Stimulated activated CD8-positive, alpha-beta memory T cell treated with anti-CD3 and anti-CD28 coated beads, Interleukin-12 subunit alpha, Interleukin-12 subunit beta, amount 100 ng/mL, for 1 hour (primary cell): ENCODE results near the gene OR4M1.
"Not testable (repeated sequence)": the region's sequence is repeated elsewhere in the genome, so short reads cannot be mapped to it uniquely, and the experiment has no call there.

Experiments
- DNase-seq: peaks from one replicate; pipeline ENCODE4 v3.0.0-alpha.2; 2020; ENCODE audit warnings: low read depth

The OR4M1 gene, protein sequence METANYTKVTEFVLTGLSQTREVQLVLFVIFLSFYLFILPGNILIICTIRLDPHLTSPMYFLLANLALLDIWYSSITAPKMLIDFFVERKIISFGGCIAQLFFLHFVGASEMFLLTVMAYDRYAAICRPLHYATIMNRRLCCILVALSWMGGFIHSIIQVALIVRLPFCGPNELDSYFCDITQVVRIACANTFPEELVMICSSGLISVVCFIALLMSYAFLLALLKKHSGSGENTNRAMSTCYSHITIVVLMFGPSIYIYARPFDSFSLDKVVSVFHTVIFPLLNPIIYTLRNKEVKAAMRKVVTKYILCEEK

DNA sequence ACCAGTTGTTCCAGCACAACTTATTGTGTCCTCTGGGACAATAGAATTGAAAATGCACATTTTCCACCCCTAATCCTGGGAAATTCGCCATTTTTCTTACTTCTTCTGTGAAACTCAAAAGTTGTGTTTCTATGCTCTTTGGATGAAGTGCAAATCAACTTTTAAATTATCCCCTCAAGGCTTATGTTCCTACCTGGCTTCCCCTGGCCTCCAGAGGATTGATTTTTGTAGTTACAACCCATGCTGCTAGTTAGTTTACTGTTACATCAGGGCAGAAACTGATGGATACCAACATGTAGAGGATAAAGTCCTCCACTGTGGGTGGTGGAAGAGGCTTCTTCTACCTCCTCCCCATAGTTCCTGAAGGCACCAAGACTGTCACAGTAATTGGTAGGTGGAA is at the start of gene OR4M1:
Gene OR4M1 (plus strand): TSS at position 301 of the 400 bp plus-strand sequence. CDS start 6,819 bp downstream, outside the sequence.
- not testable (repeated sequence) for DNase-seq

DNA sequence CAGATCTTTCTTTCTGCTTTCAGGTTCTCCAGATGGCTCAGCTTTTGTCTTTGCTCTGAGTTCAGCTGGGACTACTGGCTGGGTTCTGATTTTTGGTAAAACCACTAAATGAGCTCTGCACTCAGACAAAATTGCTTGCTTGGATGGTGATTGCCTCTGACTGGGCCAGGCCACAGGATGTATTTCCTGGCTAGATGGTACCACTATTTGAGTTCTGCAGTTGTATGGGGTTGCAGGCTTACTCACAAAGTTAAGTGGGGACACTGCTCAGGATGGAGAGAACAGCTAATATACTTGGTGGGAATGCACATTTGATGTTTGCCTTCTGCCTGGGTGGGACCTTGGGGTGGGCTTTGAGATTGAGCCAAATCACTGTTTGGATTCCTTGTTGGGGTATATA is 43.9 kb upstream of the OR4M1 start:
- DNase-seq = no peak

DNA sequence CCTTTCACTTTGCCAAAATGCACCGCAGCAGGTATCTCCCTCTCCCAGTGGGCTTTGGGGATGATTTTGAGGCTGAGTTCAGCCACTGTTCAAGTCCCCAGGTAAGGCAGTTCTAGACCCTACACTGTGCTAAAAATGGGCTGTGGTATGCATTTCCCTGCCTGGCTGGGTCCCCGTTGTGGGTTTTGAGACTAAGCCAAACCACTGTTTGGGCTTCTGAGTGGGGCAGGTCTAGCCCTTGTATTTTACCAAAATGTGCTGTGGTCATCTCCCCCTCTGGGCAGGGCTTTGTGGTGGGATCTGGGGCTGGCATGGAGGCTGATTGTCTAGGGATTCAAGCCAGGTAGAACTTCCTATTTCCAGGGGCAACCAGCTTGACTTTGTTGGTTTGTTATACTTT is 43.5 kb upstream of the OR4M1 start:
- no peak for DNase-seq

DNA sequence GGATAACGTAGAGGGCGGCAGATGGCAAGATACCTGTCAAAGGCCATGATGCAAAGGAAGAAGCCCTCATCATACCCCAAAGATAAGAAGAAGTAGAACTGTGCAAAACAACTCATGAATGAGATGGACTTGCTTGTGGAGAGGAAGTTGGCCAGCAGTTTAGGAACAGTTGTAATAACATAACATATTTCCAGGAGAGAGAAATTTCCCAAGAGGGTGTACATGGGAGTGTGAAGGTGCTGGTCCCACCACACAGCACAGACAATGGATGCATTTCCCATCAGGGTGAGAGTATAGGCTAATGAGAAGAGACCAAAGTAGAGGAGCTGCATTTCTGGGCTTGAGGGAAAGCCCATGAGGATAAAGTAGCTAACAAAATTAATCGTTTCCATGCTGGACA is 39.4 kb upstream of the OR4M1 start:
- DNase-seq = not testable (repeated sequence)

DNA sequence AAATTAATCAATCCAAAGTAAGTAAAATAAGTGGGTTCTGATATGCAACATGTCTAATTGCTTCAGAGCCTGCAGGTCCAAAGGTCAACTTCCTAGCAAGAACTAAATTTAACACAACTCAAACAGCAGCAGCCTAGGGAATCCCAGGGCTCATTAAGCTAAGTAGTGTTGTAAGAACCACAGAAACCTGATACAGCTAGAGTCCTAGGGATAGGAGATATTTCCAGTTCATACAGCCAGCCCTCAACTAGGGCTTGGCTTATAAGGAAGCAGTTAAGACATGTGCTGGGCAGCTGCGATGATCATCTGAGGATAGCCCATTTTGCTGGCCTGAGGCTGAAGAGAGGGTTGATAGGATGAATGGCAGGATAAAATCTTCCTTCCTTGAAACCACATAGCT is 30.0 kb upstream of the OR4M1 start, which contains the start of gene OR4Q3:
Gene OR4Q3 (plus strand): TSS at position 316 of the 400 bp plus-strand sequence.
- no peak for DNase-seq

DNA sequence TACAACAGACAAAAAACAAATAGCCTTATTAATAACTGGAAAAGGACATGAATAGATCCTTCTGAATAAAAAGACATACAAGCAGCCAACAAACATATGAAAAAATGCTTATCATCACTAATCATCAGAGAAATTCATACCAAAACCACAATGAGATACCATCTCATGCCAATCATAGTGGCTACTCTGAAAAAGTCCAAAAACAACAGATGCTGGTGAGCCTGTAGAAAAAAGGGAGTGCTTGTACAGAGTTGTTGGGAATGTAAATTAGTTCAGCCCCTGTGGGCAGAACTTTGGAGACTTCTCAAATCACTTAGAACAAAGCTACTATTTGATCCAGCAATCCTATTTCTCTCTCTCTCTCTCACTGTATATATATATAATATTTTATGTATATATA is 21.0 kb upstream of the OR4M1 start:
- not testable (repeated sequence) for DNase-seq

DNA sequence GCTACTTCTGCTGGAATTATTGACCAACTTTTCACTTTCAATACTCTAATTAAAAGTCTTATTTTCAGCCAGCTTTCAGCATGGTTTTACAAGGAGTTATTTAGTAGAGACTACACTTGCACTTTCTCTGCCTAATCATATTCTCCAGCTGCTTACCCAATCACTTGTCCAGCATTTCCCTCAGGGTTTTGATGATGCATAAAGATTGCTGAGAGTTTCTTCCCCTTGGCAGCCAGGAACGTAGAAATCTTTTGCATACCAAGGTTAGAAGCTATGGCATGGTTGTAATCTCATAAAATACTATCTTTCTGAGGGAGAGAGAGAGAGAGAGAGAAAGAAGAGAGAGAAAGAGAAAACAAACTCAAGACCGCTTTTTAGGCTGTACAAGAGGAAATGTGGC is 19.1 kb upstream of the OR4M1 start:
- no peak for DNase-seq

DNA sequence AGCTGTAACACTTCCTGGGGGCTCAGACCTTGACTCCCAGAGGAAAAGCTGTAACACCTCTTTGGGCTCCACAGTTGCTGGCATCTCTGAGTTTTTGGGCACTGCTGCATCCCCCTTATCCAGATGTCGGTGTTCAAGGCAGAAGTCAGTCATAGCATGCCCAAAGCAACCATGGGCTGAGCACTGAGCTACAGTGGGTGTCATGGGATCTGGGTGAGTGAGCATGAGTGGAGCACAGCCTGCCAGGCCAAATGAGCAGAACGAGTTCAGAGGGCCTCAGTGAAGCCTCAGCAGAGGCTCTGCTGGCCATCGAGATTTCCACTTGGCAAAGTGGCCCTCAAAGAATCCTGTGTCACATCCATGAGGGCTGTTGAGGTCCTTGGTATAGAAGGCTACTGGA is 1.8 kb upstream of the OR4M1 start:
- DNase-seq = not testable (repeated sequence)

DNA sequence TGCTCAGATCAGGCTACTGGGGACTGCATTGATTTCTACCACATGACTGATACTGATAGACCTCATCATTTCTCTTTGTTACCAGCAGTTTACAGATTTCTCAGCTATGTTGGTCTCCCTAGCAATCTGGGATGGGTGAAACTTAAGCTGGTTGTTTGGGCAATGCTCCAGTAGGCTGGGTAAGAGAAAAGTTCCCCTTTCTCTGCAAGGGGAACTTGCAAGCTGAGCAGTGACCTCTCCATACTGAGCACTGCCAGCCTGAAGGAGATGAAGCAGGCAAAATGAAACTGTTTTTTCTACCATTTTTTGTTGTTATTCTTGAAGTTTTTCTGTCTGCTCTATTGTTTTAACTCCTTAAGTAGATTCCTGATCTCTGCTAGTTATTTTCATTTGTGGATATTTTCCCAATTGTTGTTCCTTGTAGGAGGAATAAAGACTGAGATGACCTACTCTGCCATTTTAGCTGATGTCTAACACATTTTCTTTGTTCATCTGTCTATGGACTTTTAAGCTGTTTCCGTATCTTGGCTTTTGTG is 1.3 kb upstream of the OR4M1 start:
- no peak for DNase-seq

DNA sequence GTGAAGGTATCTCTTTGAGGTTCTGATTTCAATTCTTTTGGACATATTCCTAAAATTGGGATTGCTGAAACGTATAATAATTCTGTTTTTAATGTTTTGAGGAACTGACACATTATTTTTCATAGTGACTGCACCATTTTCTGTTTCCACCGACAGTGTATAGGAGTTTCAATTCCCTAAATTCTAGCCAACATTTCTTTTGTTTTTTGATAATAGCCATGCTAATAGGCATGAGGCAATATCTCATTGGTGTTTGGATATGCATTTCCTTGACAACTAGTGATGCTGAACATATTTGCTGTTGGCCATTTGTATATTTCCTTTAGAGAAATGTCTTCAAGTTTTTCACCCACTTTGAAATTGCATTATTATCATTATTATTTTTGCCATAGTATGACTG is 850 bp upstream of the OR4M1 start:
- DNase-seq = not testable (repeated sequence)

DNA sequence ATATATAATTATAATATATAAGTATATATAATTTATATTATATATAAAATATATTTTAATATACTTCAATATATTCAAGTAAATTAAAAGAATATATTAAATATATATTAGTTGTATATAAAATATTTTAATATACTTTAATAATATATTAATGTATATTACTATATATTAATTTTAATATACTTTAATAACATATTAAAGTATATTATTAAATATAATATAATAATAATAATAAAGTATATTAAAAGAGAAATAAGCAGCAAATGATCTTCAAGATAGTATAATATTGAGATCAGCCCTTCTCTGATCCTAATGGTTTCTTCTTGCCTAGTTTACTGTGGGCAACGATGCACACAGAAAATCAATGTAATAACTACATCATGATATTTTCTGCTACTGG is 2.3 kb downstream of the OR4M1 start:
- DNase-seq = no peak

DNA sequence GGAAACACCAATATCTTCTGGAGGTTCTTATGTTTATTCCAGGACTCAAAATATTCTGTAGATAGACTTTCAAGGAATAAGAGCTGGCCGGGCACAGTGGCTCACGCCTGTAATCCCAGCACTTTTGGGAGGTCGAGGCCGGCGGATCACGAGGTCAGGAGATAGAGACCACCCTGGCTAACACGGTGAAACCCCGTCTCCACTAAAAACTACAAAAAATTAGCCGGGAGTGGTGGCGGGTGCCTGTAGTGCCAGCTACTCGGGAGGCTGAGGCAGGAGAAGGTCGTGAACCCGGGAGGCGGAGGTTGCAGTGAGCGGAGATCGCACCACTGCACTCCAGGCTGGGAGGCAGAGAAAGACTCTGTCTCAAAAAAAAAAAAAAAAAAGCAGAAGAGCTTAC is 12.5 kb downstream of the OR4M1 start:
- not testable (repeated sequence) for DNase-seq

DNA sequence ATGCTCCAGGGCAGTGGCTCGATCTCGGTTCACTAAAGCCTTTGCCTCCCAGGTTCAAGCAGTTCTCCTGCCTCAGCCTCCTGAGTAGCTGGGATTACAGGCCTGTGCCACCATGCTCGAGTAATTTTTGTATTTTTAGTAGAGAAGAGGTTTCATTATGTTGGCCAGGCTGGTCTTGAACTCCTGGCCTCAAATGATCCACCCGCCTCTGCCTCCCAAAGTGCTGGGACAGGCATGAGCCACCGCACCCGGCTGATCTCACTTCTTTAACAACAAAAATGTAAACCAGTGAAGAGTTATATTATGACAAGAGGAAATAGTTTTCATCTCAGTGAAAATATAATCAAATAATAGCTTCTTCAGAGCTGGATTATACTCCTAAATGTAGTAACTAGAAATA is 14.0 kb downstream of the OR4M1 start:
- DNase-seq = not testable (repeated sequence)

DNA sequence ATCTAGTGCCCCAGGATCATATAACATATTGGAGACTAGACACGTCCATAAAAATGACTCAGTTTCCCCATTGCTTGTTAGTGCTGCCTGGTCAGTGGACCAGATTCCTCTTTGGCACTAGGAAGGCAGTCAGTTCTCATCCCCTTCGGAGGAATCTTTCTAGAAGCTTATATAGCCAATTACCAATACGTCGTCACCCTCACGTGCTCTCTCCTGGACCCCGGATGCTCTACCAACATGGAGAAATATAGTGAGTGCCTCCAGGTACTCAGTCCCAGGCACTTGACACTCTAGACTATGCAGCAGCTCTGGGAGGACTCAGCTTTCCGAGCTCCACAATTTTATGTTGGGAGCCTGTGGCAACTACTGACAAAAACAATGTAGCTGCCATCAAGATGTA is 14.8 kb downstream of the OR4M1 start:
- DNase-seq = not testable (repeated sequence)

DNA sequence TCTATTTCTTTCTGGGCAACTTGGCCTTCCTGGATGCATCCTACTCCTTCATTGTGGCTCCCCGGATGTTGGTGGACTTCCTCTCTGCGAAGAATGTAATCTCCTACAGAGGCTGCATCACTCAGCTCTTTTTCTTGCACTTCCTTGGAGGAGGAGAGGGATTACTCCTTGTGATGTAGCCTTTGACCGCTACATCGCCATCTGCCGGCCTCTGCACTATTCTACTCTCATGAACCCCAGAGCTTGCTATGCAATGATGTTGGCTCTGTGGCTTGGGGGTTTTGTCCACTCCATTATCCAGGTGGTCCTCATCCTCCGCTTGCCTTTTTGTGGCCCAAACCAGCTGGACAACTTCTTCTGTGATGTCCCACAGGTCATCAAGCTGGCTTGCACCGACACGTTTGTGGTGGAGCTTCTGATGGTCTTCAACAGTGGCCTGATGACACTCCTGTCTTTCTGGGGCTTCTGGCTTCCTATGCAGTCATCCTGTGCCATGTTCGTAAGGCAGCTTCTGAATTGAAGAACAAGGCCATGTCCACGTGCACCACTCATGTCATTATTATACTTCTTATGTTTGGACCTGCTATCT is 23.3 kb downstream of the OR4M1 start:
- DNase-seq = not testable (repeated sequence)

DNA sequence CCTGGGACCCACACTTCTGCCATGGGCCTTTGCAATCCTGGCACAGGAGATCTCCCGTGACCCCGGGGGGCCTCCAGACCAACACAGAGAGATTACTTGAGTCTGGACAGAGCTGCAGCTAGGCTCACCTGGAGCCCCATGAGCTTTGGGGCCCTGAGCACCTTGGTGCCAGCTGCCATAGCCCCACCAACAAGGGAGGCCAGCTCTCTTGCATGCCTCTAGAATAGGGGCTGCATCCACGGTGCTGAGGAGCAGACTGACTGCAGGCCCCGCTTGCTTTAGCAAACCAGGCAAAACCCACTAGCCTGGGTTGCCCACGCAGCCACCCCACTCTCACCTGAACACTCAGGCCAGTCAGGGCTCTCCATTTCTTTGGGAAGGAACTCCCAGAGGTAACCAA is 26.6 kb downstream of the OR4M1 start:
- no peak for DNase-seq

DNA sequence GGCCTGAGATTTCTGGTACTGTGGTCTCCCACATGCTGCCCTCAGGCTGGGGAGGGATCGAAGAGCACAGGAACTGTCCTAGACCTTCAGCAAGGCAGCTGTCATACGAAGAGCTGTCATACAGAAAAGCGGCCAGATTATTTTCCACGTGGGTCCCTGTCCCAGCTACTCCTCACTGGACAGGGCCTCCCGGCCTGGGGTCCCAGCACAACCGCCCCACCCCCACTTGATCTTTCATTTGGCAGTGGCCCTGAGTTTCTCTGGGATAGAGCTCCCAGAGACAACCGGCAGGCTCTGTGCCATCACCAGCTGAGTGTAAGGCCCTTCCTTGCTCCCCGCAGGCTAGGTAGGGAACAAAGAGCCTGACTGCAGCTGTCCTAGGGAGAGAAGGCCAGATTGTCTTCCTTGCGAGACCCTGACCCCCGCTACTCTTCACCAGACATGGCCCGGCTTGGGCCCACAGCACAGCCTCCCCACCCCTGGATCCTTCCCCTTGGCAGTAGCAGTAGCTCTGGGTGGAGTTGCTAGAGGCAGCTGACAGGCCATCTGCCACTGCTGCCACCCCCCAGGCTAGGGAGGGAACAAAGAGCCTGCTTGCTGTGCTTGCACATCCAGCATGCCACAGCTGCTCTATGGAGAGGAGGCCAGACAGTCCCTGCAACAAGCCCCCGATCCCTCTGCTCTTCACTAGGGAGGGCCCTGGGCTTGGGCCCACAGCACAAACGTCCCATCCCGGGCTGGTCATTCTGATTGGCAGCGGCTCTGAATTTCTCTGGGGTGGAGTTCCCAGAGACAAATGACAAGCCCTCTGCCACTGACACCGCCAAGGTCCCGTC is 27.2 kb downstream of the OR4M1 start:
- DNase-seq = no peak

DNA sequence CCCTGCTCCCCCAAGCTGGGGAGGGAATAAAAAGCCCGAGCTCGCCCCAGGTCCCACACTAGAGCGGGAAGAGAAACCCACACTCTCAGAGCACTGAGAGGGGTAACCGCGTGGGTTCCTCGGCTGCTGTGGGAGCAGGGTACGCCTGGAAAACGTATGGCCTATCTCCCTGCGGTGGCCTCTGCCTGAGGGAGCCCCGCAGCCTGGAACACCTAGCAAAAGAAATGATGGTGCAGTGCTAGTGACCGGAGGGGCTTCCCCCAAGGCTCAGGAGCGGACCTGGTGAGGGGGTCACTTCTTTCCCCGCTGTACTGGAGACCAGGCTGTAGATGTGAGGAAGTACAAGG is 27.8 kb downstream of the OR4M1 start:
- no peak for DNase-seq

DNA sequence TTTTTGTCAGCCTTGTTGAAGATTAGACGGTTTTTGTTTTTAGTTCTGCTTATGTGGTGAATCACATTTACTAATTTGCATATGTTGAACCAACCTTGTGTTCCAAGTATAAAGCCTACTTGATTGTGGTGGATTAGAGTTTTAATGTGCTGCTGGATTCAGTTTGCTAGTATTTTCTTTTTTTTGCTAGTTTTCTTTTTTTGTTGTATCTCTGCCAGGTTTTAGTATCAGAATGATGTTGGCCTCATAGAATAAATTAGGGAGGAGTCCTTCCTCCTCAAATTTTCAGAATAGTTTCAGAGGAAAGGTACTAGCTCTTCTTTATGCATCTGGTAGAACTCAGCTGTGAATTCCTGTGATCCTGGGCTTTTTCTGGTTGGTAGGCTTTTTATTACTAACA is 30.2 kb downstream of the OR4M1 start, which contains the start of gene OR4N2:
Gene OR4N2 (plus strand): TSS at position 301 of the 400 bp plus-strand sequence. CDS start 23,679 bp downstream, outside the sequence.
- not testable (repeated sequence) for DNase-seq

DNA sequence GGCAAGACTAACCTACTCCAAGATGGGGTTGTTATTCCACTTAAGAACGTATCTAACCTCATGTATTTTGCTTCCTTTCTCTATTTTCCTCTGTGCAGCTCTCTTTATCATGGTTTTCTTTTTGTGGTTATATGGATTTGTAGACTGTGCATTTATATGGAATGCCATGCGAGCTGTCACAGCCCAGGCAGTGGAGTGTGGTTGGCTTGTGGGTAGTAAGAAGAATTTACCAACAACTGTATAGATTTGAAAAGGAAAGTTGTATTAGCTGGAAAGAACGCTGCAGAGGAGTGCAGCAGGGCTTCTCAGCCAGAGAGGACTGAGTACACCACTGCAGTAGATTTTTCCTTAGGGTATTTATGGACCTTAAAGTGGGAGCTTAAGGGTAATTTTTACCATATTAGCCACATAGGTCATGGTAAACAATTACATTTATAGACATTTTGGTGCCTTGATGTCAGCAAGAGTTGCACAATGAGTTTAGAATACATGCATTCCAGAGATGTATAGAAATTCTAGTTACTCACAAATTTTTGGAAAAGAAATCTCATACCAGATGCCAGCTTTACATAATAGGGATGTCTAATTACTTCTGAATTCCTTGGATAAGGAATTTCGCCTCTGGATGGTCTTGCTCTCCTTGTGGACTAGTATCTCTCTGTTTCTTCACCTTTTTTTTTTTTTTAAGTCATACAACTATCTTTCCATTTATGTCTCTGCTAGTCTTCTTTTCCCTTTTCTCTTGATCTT is 40.0 kb downstream of the OR4M1 start:
- not testable (repeated sequence) for DNase-seq

DNA sequence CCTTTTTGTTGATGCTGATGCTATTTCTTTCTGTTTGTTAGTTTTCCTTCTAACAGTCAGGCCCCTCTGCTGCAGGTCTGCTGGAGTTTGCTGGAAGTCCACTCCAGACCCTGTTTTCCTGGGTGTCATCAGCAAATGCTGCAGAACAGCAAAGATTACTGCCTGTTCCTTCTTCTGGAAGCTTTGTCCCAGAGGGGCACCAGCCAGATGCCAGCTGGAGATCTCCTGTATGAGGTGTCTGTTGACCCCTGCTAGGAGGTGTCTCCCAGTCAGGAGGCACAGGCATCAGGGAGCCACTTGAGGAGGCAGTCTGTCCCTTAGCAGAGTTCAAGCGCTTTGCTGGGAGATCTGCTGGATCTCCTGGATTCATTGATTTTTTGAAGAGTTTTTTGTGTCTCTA is 46.6 kb downstream of the OR4M1 start:
- DNase-seq = not testable (repeated sequence)

DNA sequence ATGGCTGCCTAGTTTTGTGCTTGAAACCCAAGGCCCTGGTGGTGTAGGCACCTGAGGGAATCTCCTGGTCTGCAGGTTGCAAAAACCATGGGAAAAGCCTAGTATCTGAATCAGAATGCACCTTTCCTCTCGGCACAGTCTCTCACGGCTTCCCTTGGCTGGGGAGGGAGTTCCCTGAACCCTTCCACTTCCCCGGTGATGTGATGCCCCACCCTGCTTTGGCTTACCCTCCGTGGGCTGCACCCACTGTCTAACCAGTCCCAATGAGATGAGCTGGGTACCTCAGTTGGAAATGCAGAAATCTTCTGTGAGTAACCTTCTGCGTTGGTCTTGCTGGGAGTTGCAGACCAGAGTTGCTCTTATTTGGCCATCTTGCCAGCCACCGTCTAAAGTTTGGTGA is 47.7 kb downstream of the OR4M1 start:
- DNase-seq = not testable (repeated sequence)
